IMR-90 (cell line): Measurements from ENCODE around the gene MICU1. TPM values are rescaled to one million over a fixed set of nuclear protein-coding genes. Genes with fewer than 3 reads are reported as not detected.

Experiments used
- ATAC-seq: fragments of 200-7000 bp; cut with Tn5 transposase; 2 replicates; pipeline ENCODE4 v1.9.1; 2020; ENCODE audit warnings: low read depth, mild to moderate bottlenecking, moderate library complexity
- BruUV-seq: library from RNA; stranded (reverse); fragments of 400-500 nt; replicated peaks from 2 replicates; lab custom pipeline; 2021; lab: Mats Ljungman, UMichigan
- CTCF ChIA-PET: fragments of 300-600 bp; formaldehyde crosslinking; extraction: SDS; loops from one replicate; lab custom pipeline; 2021; ENCODE audit warnings: antibody characterized with exemption; lab: Yijun Ruan, JAX
- POLR2A ChIA-PET: fragments of 300-600 bp; sonication (Branson Sonifier 250); formaldehyde crosslinking; loops from one replicate; lab custom pipeline; 2022; ENCODE audit warnings: antibody characterized with exemption; ENCODE audit not compliant: unreplicated experiment; lab: Charles Lee
- DNase-seq: peaks from one replicate; pipeline ENCODE4 v3.0.0; 2013
- H2AFZ ChIP-seq: replicated peaks from 2 replicates; pipeline ENCODE3; 2013; ENCODE audit warnings: low read length, mild to moderate bottlenecking; ENCODE audit not compliant: poor library complexity
- H2AK5ac ChIP-seq: 2 replicates; pipeline ENCODE4 v1.6.1; 2013; ENCODE audit warnings: low read depth, low read length, inconsistent platforms
- H2AK9ac ChIP-seq: replicated peaks from 2 replicates; pipeline ENCODE3; 2013; ENCODE audit warnings: mild to moderate bottlenecking, low read depth, low read length, moderate library complexity; ENCODE audit not compliant: poor library complexity
- H2BK120ac ChIP-seq: 2 replicates; pipeline ENCODE4 v1.6.1; 2013; ENCODE audit warnings: low read depth, low read length, inconsistent platforms
- H2BK15ac ChIP-seq: 3 replicates; pipeline ENCODE4 v1.6.1; 2013; ENCODE audit warnings: low read depth, low read length, inconsistent platforms
- H2BK20ac ChIP-seq: 2 replicates; pipeline ENCODE4 v1.6.1; 2013; ENCODE audit warnings: low read depth, mild to moderate bottlenecking, inconsistent platforms, low read length, moderate library complexity
- H2BK5ac ChIP-seq: 2 replicates; pipeline ENCODE4 v1.6.1; 2013; ENCODE audit warnings: mild to moderate bottlenecking, low read depth, low read length, inconsistent platforms; ENCODE audit not compliant: poor library complexity, severe bottlenecking
- H3K14ac ChIP-seq: replicated peaks from 2 replicates; pipeline ENCODE4 v1.6.1; 2013; ENCODE audit warnings: low read depth, low read length, inconsistent platforms
- H3K18ac ChIP-seq: 2 replicates; pipeline ENCODE4 v1.6.1; 2013; ENCODE audit warnings: low read depth, low read length, control low read depth
- H3K23ac ChIP-seq: 2 replicates; pipeline ENCODE4 v1.6.1; 2013; ENCODE audit warnings: low read depth, low read length, inconsistent platforms
- H3K27ac ChIP-seq: 2 replicates; pipeline ENCODE4 v1.5.1; 2013; ENCODE audit warnings: mild to moderate bottlenecking, control low read depth, low read length; ENCODE audit not compliant: insufficient read depth
- H3K27me3 ChIP-seq: 2 replicates; pipeline ENCODE4 v1.6.1; 2013; ENCODE audit warnings: low read length; ENCODE audit not compliant: control insufficient read depth, insufficient read depth
- H3K36me3 ChIP-seq: 2 replicates; pipeline ENCODE4 v1.6.1; 2013; ENCODE audit warnings: low read length, mixed read lengths; ENCODE audit not compliant: control insufficient read depth, insufficient read depth
- H3K4ac ChIP-seq: 2 replicates; pipeline ENCODE4 v1.6.1; 2013; ENCODE audit warnings: low read depth, low read length, inconsistent platforms
- H3K4me1 ChIP-seq: 2 replicates; pipeline ENCODE4 v1.6.1; 2013; ENCODE audit warnings: low read length, mixed read lengths; ENCODE audit not compliant: control insufficient read depth, insufficient read depth
- H3K4me2 ChIP-seq: 2 replicates; pipeline ENCODE4 v1.6.1; 2013; ENCODE audit warnings: low read depth, mild to moderate bottlenecking, control low read depth, low read length, moderate library complexity
- H3K4me3 ChIP-seq: 2 replicates; pipeline ENCODE4 v1.5.1; 2013; ENCODE audit warnings: low read depth, mild to moderate bottlenecking, control low read depth, low read length, moderate library complexity; ENCODE audit not compliant: insufficient read depth
- H3K56ac ChIP-seq: 2 replicates; pipeline ENCODE4 v1.6.1; 2013; ENCODE audit warnings: low read length, inconsistent platforms; ENCODE audit not compliant: insufficient read depth; ENCODE audit errors: extremely low read depth
- H3K79me1 ChIP-seq, 2 experiments: 2 replicates each; pipeline ENCODE4 v1.6.1; 2013; ENCODE audit warnings: low read length in 2 of 2, inconsistent platforms in 1 of 2, low read depth in 1 of 2
- H3K9ac ChIP-seq: 2 replicates; pipeline ENCODE4 v1.6.1; 2013; ENCODE audit warnings: low read depth, low read length, control low read depth
- H3K9me1 ChIP-seq: 2 replicates; pipeline ENCODE4 v1.6.1; 2013; ENCODE audit warnings: low read length, inconsistent platforms; ENCODE audit not compliant: insufficient read depth
- H3K9me3 ChIP-seq: 2 replicates; pipeline ENCODE4 v1.6.1; 2013; ENCODE audit warnings: low read length; ENCODE audit not compliant: control insufficient read depth, insufficient read depth
- H4K20me1 ChIP-seq: 2 replicates; pipeline ENCODE4 v1.6.1; 2013; ENCODE audit warnings: low read length, inconsistent platforms; ENCODE audit not compliant: insufficient read depth
- H4K5ac ChIP-seq: 2 replicates; pipeline ENCODE4 v1.6.1; 2013; ENCODE audit warnings: mild to moderate bottlenecking, low read depth, low read length, control low read depth
- H4K8ac ChIP-seq, 2 experiments: 2 replicates each; pipeline ENCODE4 v1.6.1; 2013; ENCODE audit warnings: low read depth in 2 of 2, low read length in 2 of 2, control low read depth in 1 of 2, inconsistent platforms in 1 of 2
- H4K91ac ChIP-seq: 2 replicates; pipeline ENCODE4 v1.6.1; 2013; ENCODE audit warnings: low read depth, low read length, inconsistent platforms; ENCODE audit not compliant: insufficient read depth
- MAFK ChIP-seq: IDR thresholded peaks from 2 replicates; pipeline ENCODE4 v1.6.1; 2012; ENCODE audit warnings: low read depth, low read length, improper control_type of control experiment
- MXI1 ChIP-seq: IDR thresholded peaks from 2 replicates; pipeline ENCODE4 v1.6.1; 2012; ENCODE audit warnings: low read depth, mild to moderate bottlenecking, low read length, moderate library complexity, borderline replicate concordance
- POLR2A ChIP-seq: IDR thresholded peaks from 2 replicates; pipeline ENCODE4 v1.6.1; 2012; ENCODE audit warnings: mild to moderate bottlenecking, low read depth, low read length
- WGBS, 2 experiments: methylation state at CpG; one replicate each; pipeline versions ENCODE4 v1.1.5 to v1.1.7; 2013; ENCODE audit warnings: missing lambda C conversion rate in 2 of 2; ENCODE audit not compliant: insufficient read length in 1 of 2; ENCODE audit errors: extremely low coverage in 2 of 2; 5-methylcytosine and 5-hydroxymethylcytosine counted together
- dilution Hi-C: fragments of 300-500 bp; cut with HindIII; formaldehyde crosslinking; loops from one replicate; pipeline ENCODE4 v1.14.3; 2018; ENCODE audit warnings: low sequenced_read_pairs; ENCODE audit not compliant: unreplicated experiment
- in situ Hi-C: fragments of 300-500 bp; cut with MboI; formaldehyde crosslinking; loops from 3 replicates; pipeline ENCODE4 v1.14.3; 2019; ENCODE audit warnings: low sequenced_read_pairs, inconsistent platforms, mixed read lengths
- intact Hi-C: fragments of 100-400 bp; cut with micrococcal nuclease; formaldehyde crosslinking; loops from 2 replicates; pipeline ENCODE4 v1.10.0; 2022
- polyA plus RNA-seq, 3 experiments: library from polyadenylated mRNA; depleted of rRNA; stranded (reverse); fragments of >200 nt; gene quantifications; 2 replicates each; pipeline ENCODE4 v1.2.3, GENCODE V29; 2012; ENCODE audit warnings: low replicate concordance in 1 of 3
- total RNA-seq: library from RNA; depleted of rRNA; stranded (reverse); fragments of >200 nt; gene quantifications from 2 replicates; pipeline ENCODE4 v1.2.3, GENCODE V29; 2012
- TF ChIP-seq, protein P1 (sequence below): fragments of 150-350 bp; IDR thresholded peaks from 2 replicates; pipeline ENCODE4 v1.6.1; 2017; ENCODE audit warnings: mild to moderate bottlenecking, antibody characterized with exemption, low read length, low read depth

Gene MICU1
- total and polyA plus RNA-seq, 2 of the 4 experiments (the other 2 are of a cell fraction): 43.6 to 44.7 TPM

DNA sequence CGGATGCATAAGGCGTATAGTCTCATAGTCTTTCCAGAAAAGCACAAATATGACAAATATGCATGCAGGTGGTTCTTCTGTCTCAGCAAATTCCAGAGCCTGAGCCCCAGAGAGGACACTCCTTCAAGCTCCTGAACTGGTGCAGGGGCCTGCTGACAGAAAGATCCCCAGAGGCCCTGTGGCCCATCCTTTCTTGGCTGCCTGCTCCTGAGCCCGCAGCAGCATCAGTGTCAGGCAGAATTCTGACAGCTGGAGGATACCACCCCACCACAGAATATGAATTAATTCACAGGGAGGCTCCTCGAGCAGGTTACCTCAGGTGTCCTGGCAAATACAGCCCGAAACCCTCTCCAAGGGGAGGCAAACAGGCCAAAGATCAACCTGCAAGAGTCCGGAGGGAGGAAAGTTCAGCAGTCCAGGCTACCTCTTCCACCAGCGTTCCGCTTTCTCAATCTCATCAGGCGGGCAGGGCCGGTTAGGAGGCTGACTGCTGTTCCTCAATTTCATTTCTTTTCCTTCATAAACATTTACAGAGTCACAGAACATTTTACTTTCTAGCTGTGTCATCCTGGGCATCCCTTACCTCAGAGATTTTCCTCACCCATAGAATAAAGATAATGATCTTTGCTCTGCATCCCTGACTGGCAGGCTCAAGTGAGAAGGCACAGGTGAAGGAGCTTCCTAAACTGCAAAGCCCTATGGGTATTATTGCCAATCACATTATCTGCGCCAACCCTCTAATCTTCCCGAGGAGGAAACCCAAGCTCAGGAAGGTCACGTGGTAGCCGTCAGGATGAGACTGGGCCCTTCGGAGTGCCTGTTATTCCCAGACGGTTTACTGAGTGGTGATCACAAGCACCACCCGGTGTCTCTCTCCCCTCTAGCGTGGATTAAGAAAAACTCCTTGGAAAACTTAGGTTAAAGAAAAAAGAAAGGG is 272.6 kb downstream of the MICU1 start:
- Histone ChIP-seq H2BK5ac (peak overlapping the region; percentile 90), H4K5ac (peak overlapping the region; percentile 77), H2AFZ (peak overlapping the region; percentile 100), H2AK9ac (peak overlapping the region; percentile 93), H2BK120ac (no peak overlapping the region), H3K23ac (peak overlapping the region; percentile 54), H3K9me3 (no peaks in the 10 kb centered on the region), H3K9ac (peak overlapping the region; percentile 78), H3K9me1 (peaks cover 9% of the 10 kb centered on the region; the same call in 1 of the 2 replicates), H4K91ac (0 out of 2 replicates have a peak overlapping the region, but pooled peaks have one; percentile 16), H3K4me2 (peak overlapping the region; percentile 89), H2BK20ac (no peak overlapping the region), H3K4ac (peak overlapping the region; percentile 72), H3K4me3 (peak overlapping the region; percentile 82), H3K14ac (0 out of 2 replicates have a peak overlapping the region, but pooled peaks have one; percentile 86), H2AK5ac (peak overlapping the region; percentile 74; the same call in 1 of the 2 replicates), H3K18ac (no peak overlapping the region), H3K27ac (peak overlapping the region; percentile 95), H3K56ac (peak overlapping the region; percentile 39; the same call in 1 of the 2 replicates), H2BK15ac (no peak overlapping the region), H3K27me3 (no peaks in the 10 kb centered on the region), H3K36me3 (peaks cover 11% of the 10 kb centered on the region), H4K20me1 (peaks cover 29% of the 10 kb centered on the region; the same call in 1 of the 2 replicates), H3K79me1 (peaks cover 28 to 67% of the 10 kb centered on the region in 2 experiments), H3K4me1 (peaks cover 6% of the 10 kb centered on the region), H4K8ac (peak overlapping the region; percentile 72 to 100; a peak in 2 of 4 replicates)
- intact Hi-C loops (no loop called here), dilution Hi-C loops (no loop called here), in situ Hi-C loops (no loop called here)
- 95% methylated on average over 4 of the region's 18 CpGs; no CpG with 5 or more reads in 1 of the 2 experiments for WGBS, 2 experiments
- DNase-seq: peak; percentile 40
- POLR2A ChIA-PET: interaction anchor here (0.6 kb wide), 1 partner anchor 481 kb away, joined by 3 read pairs; no protein-coding TSS in a partner anchor
- TF ChIP-seq MAFK (no peak), MXI1 (no peak), POLR2A (peak; percentile 29; the same call in 1 of the 2 replicates)
- TF ChIP-seq, protein P1, sequence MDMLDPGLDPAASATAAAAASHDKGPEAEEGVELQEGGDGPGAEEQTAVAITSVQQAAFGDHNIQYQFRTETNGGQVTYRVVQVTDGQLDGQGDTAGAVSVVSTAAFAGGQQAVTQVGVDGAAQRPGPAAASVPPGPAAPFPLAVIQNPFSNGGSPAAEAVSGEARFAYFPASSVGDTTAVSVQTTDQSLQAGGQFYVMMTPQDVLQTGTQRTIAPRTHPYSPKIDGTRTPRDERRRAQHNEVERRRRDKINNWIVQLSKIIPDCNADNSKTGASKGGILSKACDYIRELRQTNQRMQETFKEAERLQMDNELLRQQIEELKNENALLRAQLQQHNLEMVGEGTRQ: peak; percentile 86
- BruUV-seq: TSS peak; percentile 17
- CTCF ChIA-PET: interaction anchor here (0.6 kb wide), 1 partner anchor 798 kb away, joined by 3 read pairs; no protein-coding TSS in a partner anchor
- peak; percentile 3 for ATAC-seq
